Measurements from ENCODE around the gene BICC1. TPM values are rescaled to one million over a fixed set of nuclear protein-coding genes. Genes with fewer than 3 reads are reported as not detected.

The BICC1 gene
- total RNA-seq, 1 donor from 2014 or later, result 2.4 TPM

DNA sequence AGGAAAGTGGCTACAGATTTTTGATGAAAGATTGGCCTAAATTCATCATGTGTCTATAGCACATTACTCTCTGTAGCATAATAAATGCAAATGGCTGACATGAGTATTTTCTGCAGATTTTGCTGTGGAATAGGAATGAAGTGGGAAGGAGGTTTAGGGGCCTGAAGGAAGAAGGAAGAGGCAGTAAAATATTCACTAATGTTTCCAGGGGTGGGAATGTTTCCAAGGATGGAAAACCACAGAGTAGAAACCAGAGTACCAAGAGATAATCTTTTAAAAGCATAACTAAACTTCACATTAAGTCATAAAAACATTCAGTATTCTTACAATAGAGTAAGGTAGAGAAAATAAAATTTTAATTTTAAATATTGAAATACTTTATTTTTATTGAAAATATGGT is 267.8 kb downstream of the BICC1 start:
- H3K4me1 Mint-ChIP-seq, result no peaks in the 10 kb centered on the region
- no peaks in the 10 kb centered on the region for H3K27me3 Mint-ChIP-seq (ENCODE audit: low read depth)
- no peak overlapping the region for H3K27ac Mint-ChIP-seq (ENCODE audit: unreplicated experiment)
- no peak for DNase-seq (ENCODE audit: low read depth, low spot score)
- no peaks in the 10 kb centered on the region for H3K36me3 Mint-ChIP-seq (ENCODE audit: low read depth)
- no peak overlapping the region for H3K4me3 Mint-ChIP-seq
- no peaks in the 10 kb centered on the region for H3K9me3 Mint-ChIP-seq
- TF ChIP-seq, protein P1, sequence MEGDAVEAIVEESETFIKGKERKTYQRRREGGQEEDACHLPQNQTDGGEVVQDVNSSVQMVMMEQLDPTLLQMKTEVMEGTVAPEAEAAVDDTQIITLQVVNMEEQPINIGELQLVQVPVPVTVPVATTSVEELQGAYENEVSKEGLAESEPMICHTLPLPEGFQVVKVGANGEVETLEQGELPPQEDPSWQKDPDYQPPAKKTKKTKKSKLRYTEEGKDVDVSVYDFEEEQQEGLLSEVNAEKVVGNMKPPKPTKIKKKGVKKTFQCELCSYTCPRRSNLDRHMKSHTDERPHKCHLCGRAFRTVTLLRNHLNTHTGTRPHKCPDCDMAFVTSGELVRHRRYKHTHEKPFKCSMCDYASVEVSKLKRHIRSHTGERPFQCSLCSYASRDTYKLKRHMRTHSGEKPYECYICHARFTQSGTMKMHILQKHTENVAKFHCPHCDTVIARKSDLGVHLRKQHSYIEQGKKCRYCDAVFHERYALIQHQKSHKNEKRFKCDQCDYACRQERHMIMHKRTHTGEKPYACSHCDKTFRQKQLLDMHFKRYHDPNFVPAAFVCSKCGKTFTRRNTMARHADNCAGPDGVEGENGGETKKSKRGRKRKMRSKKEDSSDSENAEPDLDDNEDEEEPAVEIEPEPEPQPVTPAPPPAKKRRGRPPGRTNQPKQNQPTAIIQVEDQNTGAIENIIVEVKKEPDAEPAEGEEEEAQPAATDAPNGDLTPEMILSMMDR (conservative IDR thresholded peaks at IDR 0.05), result no peak

DNA sequence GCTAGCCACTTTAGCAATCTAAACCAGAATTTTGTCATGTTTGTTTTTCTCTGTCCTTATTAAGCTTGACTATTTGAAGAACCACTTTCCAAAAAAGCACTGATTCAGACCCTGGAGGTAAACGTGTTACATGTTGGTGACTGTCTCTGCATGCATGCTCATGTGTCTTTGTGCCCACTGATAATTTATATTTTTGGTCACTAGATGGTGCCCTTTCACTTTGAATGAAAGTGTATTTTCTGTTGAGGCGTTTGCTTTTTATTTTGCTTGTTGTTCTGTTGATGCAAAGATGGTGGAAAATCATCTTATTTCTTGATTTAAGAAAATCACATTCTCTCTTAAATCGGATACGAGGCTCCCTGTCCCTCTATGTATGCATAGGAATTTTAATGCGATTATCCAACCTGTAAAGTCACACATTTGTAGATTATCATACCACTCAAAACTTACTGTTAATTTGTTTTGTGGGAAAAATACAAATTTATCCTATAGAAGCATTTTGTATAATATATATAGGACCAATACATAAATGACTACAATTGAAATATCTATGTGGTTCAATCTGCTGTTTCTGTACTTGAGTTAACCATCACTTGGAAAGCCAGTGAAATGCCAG is 269.3 kb downstream of the BICC1 start:
- Mint-ChIP-seq H3K4me1 (no peaks in the 10 kb centered on the region), H3K27ac (ENCODE audit: unreplicated experiment) (no peak overlapping the region), H3K9me3 (no peaks in the 10 kb centered on the region), H3K4me3 (no peak overlapping the region), H3K27me3 (ENCODE audit: low read depth) (no peaks in the 10 kb centered on the region), H3K36me3 (ENCODE audit: low read depth) (no peaks in the 10 kb centered on the region)
- DNase-seq (ENCODE audit: low read depth, low spot score), result no peak
- TF ChIP-seq, protein P1 (conservative IDR thresholded peaks at IDR 0.05), result peak; percentile 87

DNA sequence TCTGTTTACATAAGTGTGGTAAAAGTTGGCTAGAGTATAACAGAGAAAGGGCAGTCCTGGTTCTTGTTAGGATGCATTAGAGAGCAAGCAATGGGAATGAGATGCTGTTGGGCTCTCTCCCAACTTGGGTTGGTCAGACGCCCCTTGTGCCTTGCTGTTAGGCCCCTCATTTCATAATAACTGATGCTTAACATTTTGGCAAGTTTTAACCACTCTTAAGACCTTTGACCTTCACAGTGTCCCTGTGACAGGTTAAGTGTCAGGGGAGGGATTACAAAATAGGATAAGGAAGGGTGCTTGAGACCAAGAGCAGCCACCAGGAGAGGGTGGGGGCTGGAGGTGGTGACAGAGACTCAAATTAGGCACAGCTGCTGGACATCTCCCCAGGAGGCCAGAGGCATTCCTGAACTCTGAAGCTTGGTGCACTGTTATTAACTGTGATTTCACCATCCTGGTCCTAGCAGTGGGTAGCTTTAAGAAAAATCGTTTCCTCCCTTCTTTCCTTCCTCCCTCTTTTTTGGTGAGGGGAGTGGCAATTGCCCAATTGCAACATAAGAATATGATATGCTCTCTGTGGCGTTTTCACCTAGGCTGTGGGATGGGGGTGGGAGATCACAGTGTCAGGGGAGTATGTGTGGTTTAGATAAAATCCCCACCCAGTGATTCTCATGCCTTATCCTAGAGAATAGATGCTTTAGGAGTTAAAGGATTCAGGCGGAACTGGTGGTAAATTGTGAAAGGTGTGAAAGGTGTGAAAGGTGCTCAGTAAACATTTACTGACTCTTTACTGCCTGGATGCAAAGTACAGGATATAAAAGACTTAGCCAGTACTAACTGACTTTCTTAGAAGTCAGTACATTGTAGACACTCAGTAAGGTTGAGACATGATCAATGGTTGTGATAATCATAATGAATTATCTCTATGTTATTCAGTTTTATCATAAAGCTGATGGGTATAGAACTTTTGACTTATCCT is 270.5 kb downstream of the BICC1 start:
- TF ChIP-seq, protein P1 (conservative IDR thresholded peaks at IDR 0.05), result no peak
- H3K4me1 Mint-ChIP-seq, result no peaks in the 10 kb centered on the region
- H3K27me3 Mint-ChIP-seq (ENCODE audit: low read depth), result no peaks in the 10 kb centered on the region
- H3K9me3 Mint-ChIP-seq, result no peaks in the 10 kb centered on the region
- peak overlapping the region; percentile 89 for H3K27ac Mint-ChIP-seq (ENCODE audit: unreplicated experiment)
- no peaks in the 10 kb centered on the region for H3K36me3 Mint-ChIP-seq (ENCODE audit: low read depth)
- no peak overlapping the region for H3K4me3 Mint-ChIP-seq
- DNase-seq (ENCODE audit: low read depth, low spot score), result no peak

DNA sequence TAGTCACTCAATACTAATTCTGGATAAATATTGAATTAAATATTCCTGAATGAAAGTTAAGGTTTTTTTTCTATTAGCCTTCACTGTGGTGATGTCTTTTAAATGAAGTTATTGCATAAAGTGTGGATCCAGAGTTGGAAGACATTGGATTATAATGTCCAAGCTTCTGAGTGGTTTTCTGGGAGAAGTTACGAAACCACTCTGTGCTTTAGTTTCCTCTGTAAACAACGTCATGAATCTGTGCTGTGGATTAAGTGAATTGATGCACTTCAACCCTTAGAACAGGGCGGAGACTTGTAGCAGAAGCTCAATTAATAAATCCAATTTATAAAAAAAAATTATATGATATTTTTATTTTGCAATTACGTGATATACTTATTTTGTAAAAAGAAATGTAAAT is 271.7 kb downstream of the BICC1 start:
- H3K4me3 Mint-ChIP-seq, result no peak overlapping the region
- no peaks in the 10 kb centered on the region for H3K4me1 Mint-ChIP-seq
- DNase-seq (ENCODE audit: low read depth, low spot score), result no peak
- TF ChIP-seq, protein P1 (conservative IDR thresholded peaks at IDR 0.05), result no peak
- no peaks in the 10 kb centered on the region for H3K36me3 Mint-ChIP-seq (ENCODE audit: low read depth)
- no peaks in the 10 kb centered on the region for H3K27me3 Mint-ChIP-seq (ENCODE audit: low read depth)
- no peak overlapping the region for H3K27ac Mint-ChIP-seq (ENCODE audit: unreplicated experiment)
- no peaks in the 10 kb centered on the region for H3K9me3 Mint-ChIP-seq

DNA sequence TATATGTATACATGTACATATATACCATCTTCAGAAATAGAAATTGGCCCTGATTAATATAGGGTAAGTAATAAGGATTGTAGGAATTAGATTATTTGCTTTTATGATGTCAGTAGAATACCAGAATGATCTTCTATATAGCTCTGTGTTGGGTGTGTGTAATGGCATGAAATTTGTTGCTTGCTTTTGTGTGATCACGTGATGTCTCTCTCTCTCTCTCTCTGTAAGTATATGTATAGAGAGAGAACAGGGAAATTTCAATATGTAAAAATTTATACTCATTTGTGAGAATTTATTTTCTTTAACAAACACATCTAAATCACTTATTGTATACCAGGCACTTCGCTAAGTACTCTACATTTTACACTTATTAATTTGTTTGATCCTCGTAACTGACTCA is 272.7 kb downstream of the BICC1 start:
- DNase-seq (ENCODE audit: low read depth, low spot score), result no peak
- TF ChIP-seq, protein P1 (conservative IDR thresholded peaks at IDR 0.05), result no peak
- H3K4me3 Mint-ChIP-seq, result no peak overlapping the region
- H3K27me3 Mint-ChIP-seq (ENCODE audit: low read depth), result no peaks in the 10 kb centered on the region
- H3K27ac Mint-ChIP-seq (ENCODE audit: unreplicated experiment), result no peak overlapping the region
- H3K36me3 Mint-ChIP-seq (ENCODE audit: low read depth), result no peaks in the 10 kb centered on the region
- H3K9me3 Mint-ChIP-seq, result no peaks in the 10 kb centered on the region
- no peaks in the 10 kb centered on the region for H3K4me1 Mint-ChIP-seq

Measured in neural crest cell (in vitro differentiated cells).